DOHH2 (cell line): Measurements from ENCODE around the gene TPST1.

ENCODE experiments used
- EZH2phosphoT487 ChIP-seq: fragments of 200-600 bp; sonication (generic); IDR thresholded peaks from 2 replicates; pipeline ENCODE4 v1.6.1; 2017; ENCODE audit warnings: borderline replicate concordance, mild to moderate bottlenecking, antibody characterized with exemption, low read length, moderate library complexity, mixed read lengths
- TF ChIP-seq, protein P1 (sequence below): fragments of 200-600 bp; sonication (generic); IDR thresholded peaks from one replicate; pipeline ENCODE4 v1.5.1; 2014; ENCODE audit warnings: antibody characterized with exemption, mild to moderate bottlenecking, low read depth, low read length; ENCODE audit not compliant: poor library complexity, severe bottlenecking

DNA sequence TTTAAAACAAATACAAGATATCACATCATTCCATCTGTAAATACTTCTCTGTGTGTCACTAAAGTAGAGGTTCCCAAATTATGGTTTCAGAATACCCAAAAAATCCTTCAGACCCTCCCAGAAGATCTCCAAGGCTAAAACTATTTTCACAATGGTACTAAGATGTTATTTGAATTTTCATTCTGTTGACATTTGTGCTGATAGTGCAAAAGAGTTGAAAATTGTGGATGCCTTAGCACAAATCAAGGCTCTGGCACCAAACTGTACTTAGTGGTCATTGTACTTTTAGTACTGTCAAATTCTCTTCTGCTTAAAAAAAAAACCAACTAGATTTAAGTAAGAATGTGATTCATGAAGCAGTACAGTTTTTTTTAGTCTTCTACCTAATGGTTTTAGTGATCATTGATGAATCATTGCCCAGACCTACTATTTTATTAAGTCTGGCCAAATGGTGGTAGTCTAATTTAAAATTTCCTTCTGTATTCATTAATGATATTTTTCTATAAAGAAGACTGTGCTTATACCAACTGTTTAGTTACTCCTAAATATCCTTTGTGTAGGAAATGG, 50.5 kb downstream of the TPST1 start:
- TF ChIP-seq, protein P1, sequence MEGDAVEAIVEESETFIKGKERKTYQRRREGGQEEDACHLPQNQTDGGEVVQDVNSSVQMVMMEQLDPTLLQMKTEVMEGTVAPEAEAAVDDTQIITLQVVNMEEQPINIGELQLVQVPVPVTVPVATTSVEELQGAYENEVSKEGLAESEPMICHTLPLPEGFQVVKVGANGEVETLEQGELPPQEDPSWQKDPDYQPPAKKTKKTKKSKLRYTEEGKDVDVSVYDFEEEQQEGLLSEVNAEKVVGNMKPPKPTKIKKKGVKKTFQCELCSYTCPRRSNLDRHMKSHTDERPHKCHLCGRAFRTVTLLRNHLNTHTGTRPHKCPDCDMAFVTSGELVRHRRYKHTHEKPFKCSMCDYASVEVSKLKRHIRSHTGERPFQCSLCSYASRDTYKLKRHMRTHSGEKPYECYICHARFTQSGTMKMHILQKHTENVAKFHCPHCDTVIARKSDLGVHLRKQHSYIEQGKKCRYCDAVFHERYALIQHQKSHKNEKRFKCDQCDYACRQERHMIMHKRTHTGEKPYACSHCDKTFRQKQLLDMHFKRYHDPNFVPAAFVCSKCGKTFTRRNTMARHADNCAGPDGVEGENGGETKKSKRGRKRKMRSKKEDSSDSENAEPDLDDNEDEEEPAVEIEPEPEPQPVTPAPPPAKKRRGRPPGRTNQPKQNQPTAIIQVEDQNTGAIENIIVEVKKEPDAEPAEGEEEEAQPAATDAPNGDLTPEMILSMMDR, result no peak
- TF ChIP-seq EZH2phosphoT487, result no peak
